Right forelimb (tissue), 1 donor: ENCODE measurements around the gene PRKCE.

ENCODE experiments used
- DNase-seq: peaks from one replicate; pipeline ENCODE4 v3.0.0-alpha.2; 2018

PRKCE gene

GRCh38 chr2:45944074-45944473, 292.6 kb downstream of the PRKCE start:
- DNase-seq = no peak

GRCh38 chr2:45945302-45945717, 293.8 kb downstream of the PRKCE start:
- DNase-seq = no peak

- DNase-seq = no peak
Measured at GRCh38 chr2:45946023-45946422, 294.5 kb downstream of the PRKCE start.

GRCh38 chr2:45950606-45951005, 299.1 kb downstream of the PRKCE start:
- no peak for DNase-seq

- DNase-seq = no peak
Measured at GRCh38 chr2:45951025-45951727, 299.7 kb downstream of the PRKCE start.

GRCh38 chr2:45952591-45952990, 301.1 kb downstream of the PRKCE start:
- no peak for DNase-seq

- DNase-seq = no peak
Measured at GRCh38 chr2:45953376-45954027, 302.0 kb downstream of the PRKCE start.

GRCh38 chr2:45954233-45954850, 302.9 kb downstream of the PRKCE start:
- DNase-seq = no peak

GRCh38 chr2:45957533-45958227, 306.2 kb downstream of the PRKCE start:
- DNase-seq = no peak

GRCh38 chr2:45960057-45960863, 308.8 kb downstream of the PRKCE start:
- no peak for DNase-seq

- peak; percentile 83 for DNase-seq
Measured at GRCh38 chr2:45962177-45962921, 310.9 kb downstream of the PRKCE start.

- DNase-seq = no peak
Measured at GRCh38 chr2:45963816-45964215, 312.3 kb downstream of the PRKCE start.

- DNase-seq = peak; percentile 80
Measured at GRCh38 chr2:45964223-45964841, 312.9 kb downstream of the PRKCE start.

GRCh38 chr2:45964906-45965305, 313.4 kb downstream of the PRKCE start:
- no peak for DNase-seq

- DNase-seq = no peak
Measured at GRCh38 chr2:45965871-45966498, 314.5 kb downstream of the PRKCE start.

- no peak for DNase-seq
Measured at GRCh38 chr2:45968946-45969584, 317.6 kb downstream of the PRKCE start.

GRCh38 chr2:45973426-45973825, 322.0 kb downstream of the PRKCE start:
- DNase-seq = no peak

- no peak for DNase-seq
Measured at GRCh38 chr2:45974056-45974455, 322.6 kb downstream of the PRKCE start.

GRCh38 chr2:45974762-45975408, 323.4 kb downstream of the PRKCE start:
- no peak for DNase-seq
